HG02678 (cell line): ENCODE measurements around the gene KRT23.
"Not testable (repeated sequence)": the region's sequence is repeated elsewhere in the genome, so short reads cannot be mapped to it uniquely, and the experiment has no call there.

Experiments
- ATAC-seq: cut with Tn5 transposase; IDR thresholded peaks from one replicate; pipeline ENCODE4 v1.9.1; 2021; ENCODE audit warnings: mild to moderate bottlenecking, moderate library complexity; ENCODE audit not compliant: unreplicated experiment

KRT23 gene

DNA sequence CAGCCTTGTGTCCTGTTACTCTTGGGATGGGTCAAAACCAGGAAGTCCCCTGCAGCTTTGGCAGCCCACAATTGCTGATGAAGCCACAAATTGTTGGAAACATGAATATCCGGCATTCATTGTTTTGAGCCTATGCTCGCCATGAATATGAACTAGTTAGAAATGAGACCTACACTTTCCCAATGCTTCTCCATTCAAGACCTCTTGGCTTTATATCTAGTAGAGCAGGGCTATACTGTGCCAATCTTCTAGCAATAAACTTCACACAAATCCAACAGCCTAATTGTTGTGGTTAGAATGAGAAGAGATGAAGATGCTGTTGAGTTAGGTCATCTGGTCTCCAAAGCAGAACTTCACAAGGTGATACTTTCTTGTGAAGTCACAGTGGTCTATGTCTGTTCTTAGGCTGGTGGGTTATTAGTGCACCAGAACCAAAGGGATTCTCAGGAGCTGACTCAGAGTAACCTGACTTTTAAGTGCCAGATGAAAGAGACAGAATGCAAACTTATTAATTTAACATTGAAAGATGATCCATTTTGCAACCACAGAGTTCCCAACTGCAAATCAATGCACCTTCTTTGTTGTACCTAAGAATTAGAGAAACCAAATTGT, 13.7 kb upstream of the KRT23 start:
- no peak for ATAC-seq

DNA sequence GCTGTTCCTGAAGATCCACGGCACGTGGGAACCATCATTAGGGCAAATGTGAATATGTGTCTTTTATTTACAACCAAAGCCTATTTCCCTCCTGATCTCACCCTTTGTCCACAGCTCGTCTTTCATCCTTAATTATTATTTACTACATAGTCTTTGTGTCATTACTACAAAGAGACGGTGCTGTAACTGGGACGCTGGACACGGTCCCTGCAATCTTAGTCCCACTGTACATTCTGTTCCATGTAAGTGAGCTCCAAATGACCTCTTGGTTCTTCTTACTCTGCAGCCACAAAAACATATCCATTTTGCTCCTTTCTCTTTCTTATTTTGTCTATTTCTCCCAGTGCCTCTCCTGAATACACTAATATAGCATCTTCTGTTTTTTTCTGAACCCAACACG, 12.7 kb upstream of the KRT23 start:
- no peak for ATAC-seq

DNA sequence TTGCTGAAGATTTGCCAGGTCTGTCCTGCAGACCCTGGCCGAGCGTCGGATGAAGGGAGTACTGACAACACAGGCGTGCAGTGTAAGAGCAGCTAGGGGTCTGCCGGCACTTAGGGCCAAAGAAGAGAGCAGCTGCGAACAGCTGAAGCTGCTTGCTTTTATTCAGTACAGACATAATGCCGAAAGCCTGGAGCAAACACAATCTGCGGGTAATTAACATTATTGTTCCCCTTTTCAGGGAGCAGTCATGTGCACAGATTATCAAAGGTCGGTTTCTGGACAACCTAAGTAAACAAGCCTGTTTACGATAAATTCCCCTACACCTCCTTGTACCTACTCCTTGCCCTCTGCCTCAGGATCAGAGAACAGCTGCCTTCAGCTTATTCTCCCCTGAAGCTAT, 12.0 kb upstream of the KRT23 start:
- no peak for ATAC-seq

DNA sequence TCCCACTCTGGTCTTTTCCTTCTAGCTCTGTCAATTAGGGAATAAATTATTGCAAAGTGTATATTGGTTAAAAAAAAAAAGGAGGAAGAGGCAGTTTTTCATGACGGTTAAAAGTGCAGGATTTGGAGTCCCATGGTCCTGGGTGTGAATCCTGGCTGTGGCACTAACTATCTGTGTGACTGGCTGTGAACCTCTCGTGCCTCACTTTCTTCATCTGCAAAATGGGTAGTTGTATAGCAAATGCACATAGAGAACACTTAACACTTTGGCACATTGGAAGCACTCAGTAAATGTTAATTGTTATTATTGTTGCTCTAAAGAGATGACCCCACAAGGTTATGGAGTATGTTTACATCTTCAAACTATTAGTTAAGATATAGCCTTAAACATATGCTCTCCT, 10.5 kb upstream of the KRT23 start:
- ATAC-seq: no peak

DNA sequence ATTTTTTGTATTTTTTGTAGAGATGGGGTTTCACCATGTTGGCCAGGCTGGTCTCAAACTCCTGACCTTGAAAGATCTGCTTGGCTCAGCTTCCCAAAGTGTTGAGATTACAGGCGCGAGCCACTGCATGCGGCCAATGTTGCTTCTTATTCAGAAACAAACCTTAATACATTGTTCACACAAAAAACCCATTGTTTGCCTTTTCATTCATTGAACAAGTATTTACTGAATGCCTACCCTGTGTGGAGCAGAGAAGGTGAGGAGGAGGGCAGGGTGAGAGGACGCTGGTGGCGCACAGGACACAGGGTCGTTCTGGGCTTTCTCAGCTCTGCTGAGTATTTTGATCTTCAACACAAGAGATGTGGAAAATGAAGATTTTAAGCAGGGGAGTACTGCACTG, 8.0 kb upstream of the KRT23 start:
- ATAC-seq: no peak

DNA sequence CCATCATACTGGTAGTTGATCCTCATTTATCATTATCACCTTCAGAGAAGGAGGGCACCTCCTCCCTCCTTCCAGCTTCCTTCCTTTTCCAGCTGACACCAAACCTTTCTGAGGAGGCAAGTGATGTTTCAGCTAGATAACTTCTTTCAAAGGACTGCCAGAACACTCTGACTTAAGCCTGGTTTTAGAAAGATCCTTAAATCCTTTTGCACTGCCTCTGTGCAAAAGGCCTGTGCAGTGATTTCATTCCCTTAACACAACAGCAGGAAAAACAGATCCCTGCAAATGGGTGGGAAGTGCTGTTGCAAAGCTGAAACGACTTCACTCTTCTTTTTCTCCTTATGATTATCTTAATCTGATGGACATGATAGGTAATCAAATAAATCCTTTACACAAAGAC, 7.1 kb upstream of the KRT23 start:
- ATAC-seq: no peak

DNA sequence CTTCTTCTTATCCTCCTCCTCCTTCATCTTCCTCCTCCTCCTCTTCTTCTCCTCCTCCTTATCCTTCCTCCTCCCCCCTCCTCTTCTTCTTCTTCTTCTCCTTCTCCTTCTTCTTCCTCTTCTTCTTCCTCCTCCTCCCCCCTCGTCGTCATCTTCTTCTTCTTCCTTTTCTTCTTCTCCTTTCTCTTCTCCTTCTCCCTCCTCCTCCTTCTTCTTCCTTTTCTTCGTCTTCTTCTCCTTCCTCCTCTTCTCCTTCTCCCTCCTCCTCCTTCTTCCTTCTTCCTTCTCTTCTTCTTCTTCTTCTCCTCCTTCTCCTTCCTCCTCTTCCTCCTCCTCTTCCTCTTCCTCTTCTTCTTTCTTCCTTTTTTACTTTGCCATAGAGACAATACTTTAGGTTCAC, 5.1 kb upstream of the KRT23 start:
- no peak for ATAC-seq

DNA sequence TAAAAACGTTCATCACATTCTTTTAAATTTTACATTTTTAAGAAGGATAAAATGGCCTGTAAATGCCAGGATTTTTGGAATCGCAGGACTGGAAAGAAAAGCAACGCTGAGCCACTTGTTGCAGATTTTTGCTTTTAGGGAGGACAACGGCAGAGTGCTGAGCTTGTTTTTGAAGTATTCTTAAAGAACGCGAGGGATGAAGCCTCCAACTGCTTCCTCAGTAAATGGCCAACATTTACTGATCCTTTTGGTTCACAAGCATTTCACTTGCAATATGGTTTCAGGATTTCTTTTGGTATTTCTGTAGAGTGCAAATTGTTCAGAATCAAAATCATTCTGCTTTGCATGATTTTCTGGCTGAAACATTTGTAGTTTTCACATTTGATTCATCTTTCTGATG, 2.8 kb upstream of the KRT23 start:
- no peak for ATAC-seq

DNA sequence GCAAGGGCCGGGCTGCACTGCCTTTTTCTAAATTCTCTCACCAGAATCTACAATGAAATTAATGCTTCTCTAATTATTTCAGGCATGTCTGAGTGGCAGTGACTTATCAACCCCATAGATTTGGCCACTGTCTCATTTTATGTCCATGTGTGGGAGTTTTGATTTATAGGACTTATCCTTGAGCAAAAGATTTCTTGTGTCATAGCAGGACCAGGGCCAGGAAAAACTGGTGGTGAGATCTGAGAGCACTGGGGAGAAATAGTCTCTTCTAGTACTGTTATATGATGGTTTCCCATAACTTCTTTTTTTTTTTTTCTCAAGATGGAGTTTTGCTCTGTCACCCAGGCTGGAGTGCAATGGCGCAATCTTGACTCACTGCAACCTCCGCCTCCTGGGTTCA, 1.5 kb upstream of the KRT23 start:
- no peak for ATAC-seq

DNA sequence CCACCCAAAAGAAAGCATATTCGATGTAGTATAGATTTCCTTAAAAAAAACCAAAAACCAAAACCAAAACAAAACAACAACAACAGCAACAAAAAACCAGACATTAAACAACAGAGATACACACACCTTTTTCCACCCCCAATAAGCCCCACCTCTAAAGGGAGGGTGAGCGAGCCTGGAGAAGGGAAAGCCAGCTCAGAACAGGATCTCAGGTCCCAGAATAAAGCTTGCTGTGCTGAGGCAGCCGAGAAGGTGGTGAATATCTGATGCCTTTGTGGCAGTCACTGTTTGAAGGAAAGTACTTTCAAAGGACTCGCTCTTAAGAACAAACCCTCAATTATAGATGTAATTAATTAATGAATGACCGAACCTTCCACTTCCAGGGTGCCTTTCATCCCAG, 470 bp downstream of the KRT23 start:
- no peak for ATAC-seq

DNA sequence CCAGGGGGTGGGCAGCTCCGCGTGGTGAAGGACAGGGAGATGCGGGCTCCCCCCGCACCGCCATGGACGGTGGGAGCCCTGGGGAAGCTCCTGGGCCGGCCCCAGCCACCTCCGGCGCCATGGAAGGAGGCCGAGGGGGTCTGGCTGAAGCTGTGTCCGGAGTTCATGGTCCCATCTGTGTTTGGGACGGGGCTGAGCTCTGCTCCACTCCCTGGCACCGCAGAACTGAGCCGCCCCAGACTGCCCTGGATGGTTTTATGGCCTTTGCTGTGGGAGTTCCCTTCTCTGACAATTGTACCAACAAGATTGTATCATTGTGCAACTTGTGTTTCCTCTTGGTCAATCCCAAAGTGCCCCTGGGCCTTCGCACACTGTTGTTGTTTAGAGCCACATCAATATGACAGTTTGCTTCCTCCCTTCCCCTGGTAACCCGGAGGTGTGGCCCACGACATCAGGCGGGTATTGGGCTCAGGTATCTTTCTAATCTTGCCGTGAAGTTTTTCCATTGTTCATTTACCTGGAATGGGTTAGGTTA, 942 bp downstream of the KRT23 start:
- ATAC-seq: no peak

DNA sequence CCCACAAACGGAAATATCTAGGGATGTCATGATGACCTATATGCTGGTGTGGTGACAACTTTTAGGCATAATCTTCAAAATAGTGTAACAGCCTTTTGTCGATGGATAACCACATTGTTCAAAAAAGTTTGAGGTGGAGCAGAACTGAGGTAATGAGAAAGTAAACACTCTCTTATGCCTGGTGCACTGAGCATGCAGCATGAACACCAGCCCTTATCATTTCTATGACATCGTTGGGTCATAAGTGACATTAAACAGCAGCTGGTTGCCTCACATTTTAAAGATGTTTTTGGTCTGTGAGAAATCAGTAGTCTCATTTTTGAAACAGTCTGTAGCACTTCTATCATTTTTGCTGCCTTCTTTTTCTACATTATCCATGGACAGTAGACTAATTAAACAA, 1.8 kb downstream of the KRT23 start:
- no peak for ATAC-seq

DNA sequence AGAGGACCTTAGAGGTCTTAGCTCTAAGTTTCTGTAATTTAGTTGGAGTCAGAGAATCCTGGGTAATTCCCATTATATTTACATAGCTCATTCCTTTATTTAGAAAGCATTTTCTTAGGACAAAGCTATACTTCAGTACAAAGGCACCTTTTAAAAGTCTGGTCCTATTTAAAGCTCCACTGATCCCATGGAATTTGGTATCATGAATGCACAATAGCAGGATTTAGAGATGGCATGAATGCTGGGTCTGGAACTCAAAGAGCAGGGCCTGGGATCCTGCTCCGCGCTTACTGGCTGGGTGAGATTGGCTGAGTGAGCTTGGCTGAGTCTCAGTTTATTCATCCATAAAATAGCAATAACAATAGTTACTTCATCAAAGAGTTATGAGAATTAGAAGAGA, 4.8 kb downstream of the KRT23 start:
- no peak for ATAC-seq

DNA sequence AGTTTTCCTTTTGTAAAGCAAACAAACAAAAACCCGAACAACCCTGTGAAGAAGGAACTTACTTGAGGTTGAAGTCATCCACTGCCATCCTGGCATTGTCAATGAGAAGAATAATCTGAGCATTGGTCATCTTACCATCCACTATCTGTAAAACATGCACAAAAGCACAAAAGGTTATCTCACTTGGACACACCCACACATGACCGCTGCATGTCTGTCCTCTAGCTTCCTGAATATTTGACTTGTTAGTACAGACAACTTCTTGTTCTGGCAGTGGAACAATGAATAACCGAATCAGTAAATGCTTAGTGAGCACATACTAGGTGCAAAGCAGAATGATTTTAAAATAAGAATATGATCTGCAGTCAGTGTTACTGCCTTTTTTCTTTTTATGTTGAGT, 6.1 kb downstream of the KRT23 start:
- no peak for ATAC-seq

DNA sequence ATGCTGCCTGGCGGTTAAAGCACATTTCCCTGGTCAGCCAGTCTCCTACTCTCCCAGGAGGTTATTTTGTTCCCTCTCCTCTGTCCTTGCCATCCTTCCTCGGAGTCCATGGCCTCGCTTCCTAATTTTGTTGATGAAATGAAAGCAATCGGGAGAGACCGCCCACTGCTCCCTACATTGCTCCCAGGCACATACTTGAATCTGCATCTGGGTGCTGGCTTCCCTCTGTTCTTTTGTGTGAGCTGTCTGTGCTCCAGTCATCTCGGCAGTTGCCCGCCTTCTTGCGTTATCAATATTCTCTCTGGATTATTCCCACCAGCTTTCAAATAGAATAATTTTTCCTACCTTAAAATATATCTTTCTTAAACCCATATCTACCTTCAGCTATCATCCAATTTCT, 11.1 kb downstream of the KRT23 start:
- no peak for ATAC-seq

DNA sequence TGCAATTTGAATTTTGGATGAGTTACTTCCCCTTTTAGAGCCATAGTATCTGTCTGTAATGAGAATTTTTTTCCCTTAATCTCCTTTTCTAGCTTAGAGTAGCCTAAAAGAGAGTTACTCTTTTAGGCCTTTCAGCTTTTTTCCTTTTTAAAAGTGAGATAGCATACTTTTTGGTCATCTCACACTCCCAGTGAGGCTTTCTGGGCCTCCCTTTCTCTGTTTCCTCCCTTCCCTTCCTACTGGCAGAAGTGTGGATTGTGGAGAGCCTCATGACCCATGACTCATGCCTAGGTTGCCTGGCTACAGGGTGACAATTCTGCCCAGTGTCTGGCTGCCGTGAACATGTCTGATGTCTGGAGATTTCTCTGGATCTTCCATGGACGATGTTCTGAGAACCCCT, 15.2 kb downstream of the KRT23 start:
- no peak for ATAC-seq

DNA sequence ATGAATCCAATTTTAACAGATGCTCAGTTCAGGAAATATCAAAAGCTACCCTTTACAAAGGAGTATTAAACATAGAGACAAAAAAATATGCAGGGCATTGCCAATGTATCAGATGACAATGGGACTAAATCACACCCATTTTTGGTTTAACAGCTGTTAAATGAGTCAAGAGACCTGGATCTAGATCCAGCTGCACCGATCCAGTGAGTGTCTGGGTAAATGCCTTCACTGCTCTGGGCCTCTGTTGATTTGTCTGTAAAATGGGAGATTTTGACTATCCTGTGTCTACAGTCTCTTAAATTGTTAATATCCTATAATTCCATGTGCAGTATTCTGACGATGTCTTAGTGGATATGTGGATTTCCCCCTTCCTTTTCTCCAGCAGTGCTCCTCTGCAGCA, 16.4 kb downstream of the KRT23 start:
- ATAC-seq: no peak

DNA sequence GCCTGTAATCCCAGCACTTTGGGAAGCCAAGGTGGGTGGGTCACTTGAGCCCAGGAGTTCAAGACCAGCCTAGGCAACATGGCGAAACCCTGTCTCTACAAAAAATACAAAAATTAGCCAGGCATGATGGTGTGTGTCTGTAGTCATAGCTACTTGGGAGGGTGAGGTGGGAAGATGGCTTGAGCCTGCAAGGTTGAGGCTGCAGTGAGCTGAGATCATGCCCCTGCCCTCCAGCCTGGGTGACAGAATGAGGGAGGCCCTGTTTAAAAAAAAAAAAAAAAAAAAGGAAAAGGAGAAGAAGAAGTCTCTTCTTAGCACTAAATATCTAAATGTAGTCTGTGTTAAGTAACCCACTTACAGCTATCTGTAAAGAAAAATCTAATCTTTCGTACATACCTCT, 20.3 kb downstream of the KRT23 start:
- not testable (repeated sequence) for ATAC-seq

DNA sequence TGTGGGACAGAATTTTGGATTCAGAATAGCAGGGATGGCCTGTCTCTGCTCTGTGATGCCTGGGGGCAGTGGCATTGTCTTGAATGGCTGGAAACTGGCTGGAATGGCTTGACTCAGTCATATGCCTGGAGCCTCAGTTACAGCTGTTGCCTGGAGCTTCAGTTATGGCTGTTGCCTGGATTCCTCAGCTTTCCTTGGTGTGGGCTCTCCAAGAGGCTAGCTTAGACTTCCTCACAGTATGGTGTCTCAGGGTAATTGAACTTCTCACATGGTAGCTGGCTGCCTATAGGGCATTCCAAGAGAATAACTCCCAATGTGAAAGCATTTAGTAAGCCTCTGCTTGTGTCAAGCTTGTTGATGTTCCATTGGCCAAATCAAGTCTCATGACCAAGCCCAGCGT, 21.1 kb downstream of the KRT23 start:
- no peak for ATAC-seq

DNA sequence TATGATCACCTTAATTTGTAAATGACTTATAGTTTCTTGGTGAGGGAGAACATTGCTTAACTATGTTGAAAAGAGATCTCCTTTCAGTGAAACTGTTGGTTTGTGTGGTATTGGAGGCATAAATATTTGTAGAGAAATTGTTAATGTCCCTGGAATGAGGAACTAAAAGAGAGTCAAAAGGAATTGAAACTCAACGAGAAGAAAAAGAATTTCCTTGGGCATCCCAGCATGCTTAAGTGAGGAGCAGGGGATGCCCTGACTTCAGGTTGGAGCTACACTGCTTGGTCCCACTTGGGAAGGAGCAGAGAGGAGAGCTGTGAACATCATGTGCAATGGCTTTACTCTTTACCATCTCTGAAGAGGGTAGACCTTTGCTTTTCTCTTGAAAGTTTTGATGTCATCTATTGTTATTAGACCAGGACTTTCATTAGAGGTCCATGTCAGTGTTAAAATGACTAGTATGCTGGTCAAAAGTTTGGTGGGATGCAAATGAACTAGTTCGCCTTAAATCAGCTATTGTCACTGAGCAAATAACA, 21.7 kb downstream of the KRT23 start:
- no peak for ATAC-seq

DNA sequence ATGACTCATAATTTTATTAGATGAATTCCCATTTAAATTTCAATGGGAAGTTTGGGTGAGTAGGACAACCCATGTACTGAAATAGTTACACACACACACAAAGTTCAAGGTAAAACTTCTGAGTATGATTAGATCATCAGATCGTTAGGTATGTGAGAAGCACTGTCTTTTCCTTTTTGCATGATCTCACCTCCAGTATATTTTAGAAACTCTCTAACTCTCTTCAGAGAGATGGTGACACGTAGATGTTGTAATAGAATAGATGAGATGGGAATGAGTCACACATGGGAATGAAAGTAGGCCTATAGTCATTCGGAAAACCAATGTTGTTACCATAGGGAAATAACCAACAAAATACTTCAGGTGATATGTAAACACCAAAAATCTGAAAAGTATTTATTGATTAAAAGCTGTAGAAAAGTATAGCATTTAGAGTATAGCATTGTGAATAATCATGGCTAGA, 22.2 kb downstream of the KRT23 start:
- ATAC-seq: no peak

DNA sequence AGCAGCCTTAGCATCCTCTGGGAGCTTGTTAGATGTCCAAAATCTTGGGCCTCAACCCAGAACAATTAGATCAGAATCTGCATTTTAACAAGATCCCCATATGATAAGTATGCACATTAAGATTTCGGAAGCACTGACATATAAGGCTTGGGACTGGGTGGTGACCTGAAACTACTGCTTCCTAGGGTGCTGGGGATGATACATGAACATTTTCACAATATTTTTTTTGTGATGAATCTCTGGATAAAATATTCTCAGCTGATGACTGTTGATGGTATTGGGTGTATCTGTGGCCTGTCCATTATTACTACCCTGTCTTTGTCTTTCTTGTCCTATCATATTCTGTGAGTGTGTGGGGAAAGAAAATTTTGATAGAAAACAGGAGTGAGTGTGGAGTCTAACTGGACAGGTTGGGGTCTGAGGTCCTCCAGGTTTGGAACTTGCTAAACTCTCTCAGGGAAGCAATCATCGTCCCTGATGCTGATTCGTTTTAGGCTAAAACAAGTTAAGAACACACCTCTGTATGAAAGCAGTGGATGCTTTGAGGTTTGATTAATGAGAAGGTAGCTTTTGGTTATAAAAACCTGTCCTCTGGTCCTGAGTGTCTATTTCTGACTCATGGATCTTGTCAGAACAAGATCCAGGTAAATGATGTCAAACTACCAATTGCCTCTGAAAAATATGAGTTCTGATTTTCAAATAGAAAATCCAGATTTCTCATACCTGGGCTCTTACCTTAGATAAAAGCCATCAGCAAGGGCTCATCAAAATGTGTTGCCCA, 23.2 kb downstream of the KRT23 start:
- no peak for ATAC-seq
